NCI-H2171 (cell line): Measurements from ENCODE around the gene KCNIP3.
"Not testable (repeated sequence)": the region's sequence is repeated elsewhere in the genome, so short reads cannot be mapped to it uniquely, and the experiment has no call there.

Experiments
- DNase-seq: peaks from one replicate; lab custom pipeline; 2025; lab: John Stamatoyannopoulos, UW

KCNIP3 gene

GRCh38 chr2:95372216-95372829 lies 75.2 kb downstream of the KCNIP3 start:
- DNase-seq: no peak

GRCh38 chr2:95372845-95373244 lies 75.7 kb downstream of the KCNIP3 start:
- no peak for DNase-seq

- no peak for DNase-seq
Observed at GRCh38 chr2:95374029-95374428, 76.9 kb downstream of the KCNIP3 start.

- DNase-seq: no peak
Observed at GRCh38 chr2:95374451-95374920, 77.3 kb downstream of the KCNIP3 start.

GRCh38 chr2:95374921-95375471 lies 77.8 kb downstream of the KCNIP3 start:
- no peak for DNase-seq

- DNase-seq: no peak
Observed at GRCh38 chr2:95375532-95376150, 78.5 kb downstream of the KCNIP3 start.

GRCh38 chr2:95376311-95377215 lies 79.4 kb downstream of the KCNIP3 start:
- DNase-seq: no peak

- no peak for DNase-seq
Observed at GRCh38 chr2:95377216-95378123, 80.3 kb downstream of the KCNIP3 start.

GRCh38 chr2:95378281-95378680 lies 81.1 kb downstream of the KCNIP3 start:
- DNase-seq: not testable (repeated sequence)

- DNase-seq: no peak
Observed at GRCh38 chr2:95379371-95379831, 82.3 kb downstream of the KCNIP3 start.

- no peak for DNase-seq
Observed at GRCh38 chr2:95380280-95380679, 83.1 kb downstream of the KCNIP3 start.

GRCh38 chr2:95380731-95381130 lies 83.6 kb downstream of the KCNIP3 start:
- no peak for DNase-seq

GRCh38 chr2:95381212-95382191 lies 84.4 kb downstream of the KCNIP3 start:
- no peak for DNase-seq

- no peak for DNase-seq
Observed at GRCh38 chr2:95382192-95382591, 85.0 kb downstream of the KCNIP3 start.

- no peak for DNase-seq
Observed at GRCh38 chr2:95382686-95383634, 85.8 kb downstream of the KCNIP3 start.

- no peak for DNase-seq
Observed at GRCh38 chr2:95383635-95384027, 86.5 kb downstream of the KCNIP3 start.

GRCh38 chr2:95384854-95385569 lies 87.9 kb downstream of the KCNIP3 start:
- DNase-seq: no peak

- DNase-seq: no peak
Observed at GRCh38 chr2:95385570-95385984, 88.4 kb downstream of the KCNIP3 start.
